HEK293T (cell line): ENCODE measurements around the gene BCL2.

ENCODE experiments used
- ARNT ChIP-seq: fragments of 450-650 bp; IDR thresholded peaks from 2 replicates; pipeline ENCODE4 v1.6.1; 2017; ENCODE audit warnings: mild to moderate bottlenecking
- ELF4 ChIP-seq: fragments of 450-650 bp; IDR thresholded peaks from 2 replicates; pipeline ENCODE4 v1.6.1; 2017; ENCODE audit warnings: antibody characterized with exemption
- FOXA1 ChIP-seq: fragments of 450-650 bp; IDR thresholded peaks from 2 replicates; pipeline ENCODE4 v1.6.1; 2016; ENCODE audit warnings: mild to moderate bottlenecking
- FOXK2 ChIP-seq: fragments of 450-650 bp; IDR thresholded peaks from 2 replicates; pipeline ENCODE4 v1.6.1; 2016; ENCODE audit warnings: mild to moderate bottlenecking
- SP1 ChIP-seq: fragments of 450-650 bp; IDR thresholded peaks from 2 replicates; pipeline ENCODE4 v1.6.1; 2017

GRCh38 chr18:63162271-63163014, 157.1 kb downstream of the BCL2 start:
- no peak for TF ChIP-seq FOXK2
- TF ChIP-seq ELF4 = no peak
- no peak for TF ChIP-seq ARNT
- no peak for TF ChIP-seq FOXA1
- no peak for TF ChIP-seq SP1
